RWPE2 (cell line): ENCODE data around the gene MPP4.
"Not testable (repeated sequence)": the region's sequence is repeated elsewhere in the genome, so short reads cannot be mapped to it uniquely, and the experiment has no call there.

ENCODE experiments used
- ATAC-seq: fragments of 200-7000 bp; cut with Tn5 transposase; 3 replicates; pipeline ENCODE4 v1.9.1; 2021; ENCODE audit warnings: low read depth
- DNase-seq: peaks from one replicate; pipeline ENCODE4 v3.0.0-alpha.2; 2020; ENCODE audit warnings: low spot score
- H3K27ac ChIP-seq: fragments of 450-650 bp; 2 replicates; pipeline ENCODE4 v1.5.1; 2017; ENCODE audit warnings: mild to moderate bottlenecking; ENCODE audit not compliant: poor library complexity, severe bottlenecking
- H3K27me3 ChIP-seq: fragments of 250-450 bp; sonication (Bioruptor Pico); 2 replicates; pipeline ENCODE4 v1.5.1; 2021; ENCODE audit warnings: mild to moderate bottlenecking, moderate library complexity; ENCODE audit not compliant: insufficient read depth, poor library complexity, severe bottlenecking
- H3K36me3 ChIP-seq: fragments of 250-450 bp; sonication (Bioruptor Pico); 2 replicates; pipeline ENCODE4 v1.5.1; 2020; ENCODE audit warnings: low read depth, mild to moderate bottlenecking, moderate library complexity
- H3K4me1 ChIP-seq: fragments of 250-450 bp; sonication (Bioruptor Pico); 2 replicates; pipeline ENCODE4 v1.5.1; 2021; ENCODE audit warnings: mild to moderate bottlenecking, moderate library complexity; ENCODE audit not compliant: insufficient read depth, poor library complexity, severe bottlenecking
- H3K4me3 ChIP-seq: fragments of 250-450 bp; sonication (Bioruptor Pico); 2 replicates; pipeline ENCODE4 v1.5.1; 2021; ENCODE audit warnings: mild to moderate bottlenecking, moderate library complexity; ENCODE audit not compliant: severe bottlenecking
- H3K9me3 ChIP-seq: fragments of 250-450 bp; sonication (Bioruptor Pico); 2 replicates; pipeline ENCODE4 v1.5.1; 2021; ENCODE audit warnings: mild to moderate bottlenecking, moderate library complexity; ENCODE audit not compliant: severe bottlenecking
- TF ChIP-seq, protein P1 (sequence below): fragments of 450-650 bp; IDR thresholded peaks from one replicate; pipeline ENCODE4 v1.5.1; 2017; ENCODE audit warnings: mild to moderate bottlenecking, moderate library complexity; ENCODE audit not compliant: poor library complexity, severe bottlenecking

The MPP4 gene

DNA sequence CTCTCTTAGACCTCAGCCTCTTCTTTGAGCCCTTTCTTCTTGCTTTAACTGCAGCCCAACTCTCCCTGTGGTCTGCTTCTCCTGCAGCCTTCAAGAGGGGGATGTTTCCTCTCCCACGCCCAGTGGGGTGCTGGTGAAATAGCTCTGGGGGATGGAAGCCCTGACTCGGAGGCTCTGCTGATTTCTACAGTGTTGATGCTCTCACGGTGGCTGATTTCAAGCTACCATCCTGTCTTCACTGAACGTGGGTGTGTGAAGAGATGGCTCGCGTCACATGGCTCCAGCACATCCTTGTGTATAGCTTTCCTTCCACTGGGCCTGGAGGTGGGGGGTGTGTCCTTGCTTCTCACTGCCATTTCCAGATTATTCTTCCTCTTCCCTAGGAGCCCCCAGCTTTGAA, 20.0 kb downstream of the MPP4 start:
- Histone ChIP-seq H3K36me3 (no peaks in the 10 kb centered on the region), H3K27me3 (no peaks in the 10 kb centered on the region), H3K9me3 (no peaks in the 10 kb centered on the region), H3K4me1 (no peaks in the 10 kb centered on the region), H3K4me3 (no peak overlapping the region), H3K27ac (no peak overlapping the region)
- DNase-seq (no peak), ATAC-seq (no peak)
- TF ChIP-seq, protein P1, sequence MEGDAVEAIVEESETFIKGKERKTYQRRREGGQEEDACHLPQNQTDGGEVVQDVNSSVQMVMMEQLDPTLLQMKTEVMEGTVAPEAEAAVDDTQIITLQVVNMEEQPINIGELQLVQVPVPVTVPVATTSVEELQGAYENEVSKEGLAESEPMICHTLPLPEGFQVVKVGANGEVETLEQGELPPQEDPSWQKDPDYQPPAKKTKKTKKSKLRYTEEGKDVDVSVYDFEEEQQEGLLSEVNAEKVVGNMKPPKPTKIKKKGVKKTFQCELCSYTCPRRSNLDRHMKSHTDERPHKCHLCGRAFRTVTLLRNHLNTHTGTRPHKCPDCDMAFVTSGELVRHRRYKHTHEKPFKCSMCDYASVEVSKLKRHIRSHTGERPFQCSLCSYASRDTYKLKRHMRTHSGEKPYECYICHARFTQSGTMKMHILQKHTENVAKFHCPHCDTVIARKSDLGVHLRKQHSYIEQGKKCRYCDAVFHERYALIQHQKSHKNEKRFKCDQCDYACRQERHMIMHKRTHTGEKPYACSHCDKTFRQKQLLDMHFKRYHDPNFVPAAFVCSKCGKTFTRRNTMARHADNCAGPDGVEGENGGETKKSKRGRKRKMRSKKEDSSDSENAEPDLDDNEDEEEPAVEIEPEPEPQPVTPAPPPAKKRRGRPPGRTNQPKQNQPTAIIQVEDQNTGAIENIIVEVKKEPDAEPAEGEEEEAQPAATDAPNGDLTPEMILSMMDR: no peak

DNA sequence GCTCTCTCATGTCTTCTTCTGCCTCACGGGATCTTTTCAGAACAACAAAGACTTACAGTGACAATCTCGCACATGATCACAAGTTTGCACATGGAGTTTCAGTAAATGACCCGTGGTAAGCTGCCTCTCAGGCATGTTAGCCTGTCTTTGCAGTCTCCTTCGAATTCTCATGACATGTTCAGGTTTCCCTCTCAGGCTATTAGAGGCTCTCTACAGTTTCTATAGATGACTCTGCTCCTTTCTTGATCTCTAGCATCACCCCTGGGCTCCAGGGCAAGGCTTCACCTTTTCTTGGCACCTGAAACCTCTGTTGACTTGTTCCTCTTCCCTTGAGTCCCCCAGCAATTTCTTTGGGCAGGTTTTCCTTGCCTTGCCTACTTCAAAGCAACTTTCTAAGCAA, 23.0 kb downstream of the MPP4 start:
- TF ChIP-seq, protein P1: no peak
- DNase-seq: no peak
- no peak for ATAC-seq

GRCh38 chr2:201674794-201675193, 23.6 kb downstream of the MPP4 start:
- H3K4me3 ChIP-seq: no peak overlapping the region
- TF ChIP-seq, protein P1: no peak
- H3K27me3 ChIP-seq: no peaks in the 10 kb centered on the region
- no peak overlapping the region for H3K27ac ChIP-seq
- no peaks in the 10 kb centered on the region for H3K36me3 ChIP-seq
- no peaks in the 10 kb centered on the region for H3K9me3 ChIP-seq
- DNase-seq: no peak
- ATAC-seq: no peak
- H3K4me1 ChIP-seq: no peaks in the 10 kb centered on the region

More for the DNA sequence above, 23.0 kb downstream of the MPP4 start:
- H3K27me3 ChIP-seq: no peaks in the 10 kb centered on the region
- no peaks in the 10 kb centered on the region for H3K36me3 ChIP-seq
- H3K4me1 ChIP-seq: no peaks in the 10 kb centered on the region
- H3K9me3 ChIP-seq: no peaks in the 10 kb centered on the region
- H3K27ac ChIP-seq: no peak overlapping the region
- H3K4me3 ChIP-seq: no peak overlapping the region

- no peaks in the 10 kb centered on the region for H3K36me3 ChIP-seq
- ATAC-seq (no peak), DNase-seq (no peak)
- H3K9me3 ChIP-seq: no peaks in the 10 kb centered on the region
- no peaks in the 10 kb centered on the region for H3K4me1 ChIP-seq
- no peaks in the 10 kb centered on the region for H3K27me3 ChIP-seq
- no peak overlapping the region for H3K27ac ChIP-seq
- no peak overlapping the region for H3K4me3 ChIP-seq
- TF ChIP-seq, protein P1: no peak
These were observed 24.1 kb downstream of the MPP4 start for GRCh38 chr2:201674298-201674697.

DNA sequence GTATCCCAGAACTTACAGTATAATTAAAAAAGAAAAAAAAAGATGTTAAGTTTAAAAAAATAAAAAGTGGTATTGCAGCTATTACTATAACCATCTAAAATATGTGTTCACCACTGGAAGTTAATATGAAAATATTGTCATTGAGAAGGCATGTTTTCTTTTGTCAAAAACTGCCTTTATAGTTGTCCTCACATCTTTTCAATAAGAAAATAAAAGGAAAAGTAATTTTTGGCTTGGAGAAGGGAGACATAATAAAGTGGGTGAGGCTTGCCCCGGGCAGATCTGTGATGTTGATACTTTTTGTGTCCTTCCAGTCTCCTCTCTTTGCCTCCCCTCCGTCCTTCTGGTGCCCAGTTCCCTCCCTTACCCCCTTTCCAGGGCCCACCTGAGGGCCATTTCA, 24.9 kb downstream of the MPP4 start:
- ATAC-seq: no peak
- TF ChIP-seq, protein P1: no peak

GRCh38 chr2:201671205-201671604, 27.2 kb downstream of the MPP4 start:
- DNase-seq, H3K9me3 ChIP-seq, H3K27me3 ChIP-seq, ATAC-seq, H3K36me3 ChIP-seq, H3K27ac ChIP-seq, H3K4me1 ChIP-seq, H3K4me3 ChIP-seq: not testable (repeated sequence)

More for the DNA sequence above, 24.9 kb downstream of the MPP4 start:
- H3K4me3 ChIP-seq: no peak overlapping the region
- no peaks in the 10 kb centered on the region for H3K9me3 ChIP-seq
- H3K27me3 ChIP-seq: no peaks in the 10 kb centered on the region
- DNase-seq: no peak
- H3K4me1 ChIP-seq: no peaks in the 10 kb centered on the region
- no peak overlapping the region for H3K27ac ChIP-seq
- no peaks in the 10 kb centered on the region for H3K36me3 ChIP-seq
